ENCODE results near the gene SH3RF3. TPM values are rescaled to one million over a fixed set of nuclear protein-coding genes. Genes with fewer than 3 reads are reported as not detected.

SH3RF3 gene
- total RNA-seq, 1 donor from 2014 or later = 7.3 TPM

- peaks cover 7% of the 10 kb centered on the region for H4K20me1 ChIP-seq (ENCODE audit: insufficient read depth, low read length)
- no peak overlapping the region for H3K4me3 ChIP-seq (ENCODE audit: insufficient read depth, low read depth, low read length)
- Mint-ChIP-seq H3K4me3 (ENCODE audit: unreplicated experiment) (no peak overlapping the region), H3K9me3 (ENCODE audit: unreplicated experiment) (no peaks in the 10 kb centered on the region), H3K27me3 (ENCODE audit: low read depth, unreplicated experiment) (peaks cover 14% of the 10 kb centered on the region), H3K27ac (ENCODE audit: unreplicated experiment) (no peak overlapping the region), H3K36me3 (ENCODE audit: low read depth, unreplicated experiment) (no peaks in the 10 kb centered on the region), H3K4me1 (ENCODE audit: low read depth, unreplicated experiment) (peaks cover 21% of the 10 kb centered on the region)
- H3K4me1 ChIP-seq (ENCODE audit: insufficient read depth, low read length) = peaks cover 16% of the 10 kb centered on the region
- no peaks in the 10 kb centered on the region for H3K36me3 ChIP-seq (ENCODE audit: insufficient read depth, low read length)
- no peak for TF ChIP-seq CTCF (IDR thresholded peaks at IDR 0.05; ENCODE audit: insufficient read depth, low read depth, low read length)
- no peak for TF ChIP-seq EZH2 (IDR thresholded peaks at IDR 0.05; ENCODE audit: insufficient read depth, low read length)
- FAIRE-seq (no peak), DNase-seq (ENCODE audit: low read depth) (no peak)
- H3K9me3 ChIP-seq (ENCODE audit: insufficient read depth, low read depth, low read length) = no peaks in the 10 kb centered on the region
- H3K4me2 ChIP-seq (ENCODE audit: low read length) = no peak overlapping the region
- H3K27ac ChIP-seq (ENCODE audit: low read depth, low read length) = no peak overlapping the region
- no peaks in the 10 kb centered on the region for H3K79me2 ChIP-seq (ENCODE audit: insufficient read depth, low read length)
- no peak overlapping the region for H2AFZ ChIP-seq (ENCODE audit: low read depth, low read length)
- peaks cover 3% of the 10 kb centered on the region for H3K27me3 ChIP-seq (ENCODE audit: insufficient read depth, low read length)
- no peak overlapping the region for H3K9ac ChIP-seq (ENCODE audit: low read length)
These were observed 223.3 kb downstream of the SH3RF3 start for GRCh38 chr2:109352056-109352897.

- Histone ChIP-seq H3K9me3 (ENCODE audit: insufficient read depth, low read depth, low read length) (no peaks in the 10 kb centered on the region), H3K79me2 (ENCODE audit: insufficient read depth, low read length) (no peaks in the 10 kb centered on the region), H3K36me3 (ENCODE audit: insufficient read depth, low read length) (no peaks in the 10 kb centered on the region), H3K27ac (ENCODE audit: low read depth, low read length) (no peak overlapping the region), H4K20me1 (ENCODE audit: insufficient read depth, low read length) (peaks cover 7% of the 10 kb centered on the region), H2AFZ (ENCODE audit: low read depth, low read length) (no peak overlapping the region), H3K4me3 (ENCODE audit: insufficient read depth, low read depth, low read length) (no peak overlapping the region), H3K4me2 (ENCODE audit: low read length) (no peak overlapping the region), H3K27me3 (ENCODE audit: insufficient read depth, low read length) (peaks cover 3% of the 10 kb centered on the region), H3K9ac (ENCODE audit: low read length) (no peak overlapping the region), H3K4me1 (ENCODE audit: insufficient read depth, low read length) (peaks cover 16% of the 10 kb centered on the region)
- no peak for DNase-seq (ENCODE audit: low read depth)
- Mint-ChIP-seq H3K27me3 (ENCODE audit: low read depth, unreplicated experiment) (peaks cover 14% of the 10 kb centered on the region), H3K9me3 (ENCODE audit: unreplicated experiment) (no peaks in the 10 kb centered on the region), H3K27ac (ENCODE audit: unreplicated experiment) (no peak overlapping the region), H3K36me3 (ENCODE audit: low read depth, unreplicated experiment) (no peaks in the 10 kb centered on the region), H3K4me3 (ENCODE audit: unreplicated experiment) (no peak overlapping the region), H3K4me1 (ENCODE audit: low read depth, unreplicated experiment) (peaks cover 21% of the 10 kb centered on the region)
- no peak for FAIRE-seq
- TF ChIP-seq CTCF (IDR thresholded peaks at IDR 0.05; ENCODE audit: insufficient read depth, low read depth, low read length) (no peak), EZH2 (IDR thresholded peaks at IDR 0.05; ENCODE audit: insufficient read depth, low read length) (no peak)
These were observed 224.1 kb downstream of the SH3RF3 start for GRCh38 chr2:109352898-109353689.
